ENCODE results near the gene PIGN. TPM values are rescaled to one million over a fixed set of nuclear protein-coding genes. Genes with fewer than 3 reads are reported as not detected.

PIGN gene
- total RNA-seq, 4 donors from 2014 or later: 34.2 to 84.9 (median 40.7) TPM

- intact Hi-C loops (cut with DNase I): no loop called here
- Histone ChIP-seq H3K4me1 (no peaks in the 10 kb centered on the region), H3K36me3 (peaks cover 3 to 6% of the 10 kb centered on the region in 2 donors), H3K27ac (no peak overlapping the region), H3K9me3 (no peaks in the 10 kb centered on the region), H3K27me3 (no peaks in the 10 kb centered on the region), H3K4me3 (replicated peaks in 1 of 3) (no peak overlapping the region)
- DNase-seq: no peak
- TF ChIP-seq POLR2A (IDR thresholded peaks at IDR 0.05): no peak
- TF ChIP-seq CTCF (IDR thresholded peaks at IDR 0.05): no peak
Measured at GRCh38 chr18:62089174-62089573, 97.7 kb downstream of the PIGN start.

GRCh38 chr18:62088156-62088555, 98.7 kb downstream of the PIGN start:
- Histone ChIP-seq H3K9me3 (no peaks in the 10 kb centered on the region), H3K27me3 (no peaks in the 10 kb centered on the region), H3K4me1 (no peaks in the 10 kb centered on the region), H3K4me3 (replicated peaks in 1 of 3) (no peak overlapping the region), H3K27ac (no peak overlapping the region), H3K36me3 (peaks cover 3 to 6% of the 10 kb centered on the region in 2 donors)
- DNase-seq: no peak
- 79 to 92% methylated on average over 2 of the region's 2 CpGs for WGBS, 2 donors
- intact Hi-C loops (cut with DNase I): no loop called here
- TF ChIP-seq POLR2A (IDR thresholded peaks at IDR 0.05) (no peak), CTCF (IDR thresholded peaks at IDR 0.05) (no peak)

- H3K9me3 ChIP-seq: no peaks in the 10 kb centered on the region
- intact Hi-C loops (cut with DNase I): no loop called here
- 93 to 95% methylated on average over 5 of the region's 5 CpGs for WGBS, 2 donors
- H3K4me3 ChIP-seq (replicated peaks in 1 of 3): no peak overlapping the region
- no peak for DNase-seq
- peaks cover 3 to 6% of the 10 kb centered on the region in 2 donors for H3K36me3 ChIP-seq
- no peak overlapping the region for H3K27ac ChIP-seq
- H3K4me1 ChIP-seq: no peaks in the 10 kb centered on the region
- H3K27me3 ChIP-seq: no peaks in the 10 kb centered on the region
- no peak for TF ChIP-seq CTCF (IDR thresholded peaks at IDR 0.05)
- no peak for TF ChIP-seq POLR2A (IDR thresholded peaks at IDR 0.05)
Measured at GRCh38 chr18:62085756-62086155, 101.1 kb downstream of the PIGN start.

GRCh38 chr18:62081761-62082294, 105.0 kb downstream of the PIGN start:
- no peaks in the 10 kb centered on the region for H3K9me3 ChIP-seq
- WGBS, 2 donors: 95 to 96% methylated on average over 1 of the region's 1 CpG
- no peak overlapping the region for H3K27ac ChIP-seq
- H3K27me3 ChIP-seq: no peaks in the 10 kb centered on the region
- intact Hi-C loops (cut with DNase I): no loop called here
- peaks cover 0 to 6% of the 10 kb centered on the region in 2 donors for H3K4me1 ChIP-seq
- H3K36me3 ChIP-seq: no peaks in the 10 kb centered on the region
- TF ChIP-seq POLR2A (IDR thresholded peaks at IDR 0.05) (no peak), CTCF (IDR thresholded peaks at IDR 0.05) (no peak)
- no peak for DNase-seq
- H3K4me3 ChIP-seq (replicated peaks in 1 of 3): no peak overlapping the region

- DNase-seq: no peak
- TF ChIP-seq CTCF (IDR thresholded peaks at IDR 0.05) (no peak), POLR2A (IDR thresholded peaks at IDR 0.05) (no peak)
- no peak overlapping the region for H3K4me3 ChIP-seq (replicated peaks in 1 of 3)
- intact Hi-C loops (cut with DNase I): no loop called here
- peaks cover 0 to 6% of the 10 kb centered on the region in 2 donors for H3K4me1 ChIP-seq
- no peak overlapping the region for H3K27ac ChIP-seq
- 92 to 100% methylated on average over 1 of the region's 1 CpG for WGBS, 2 donors
- no peaks in the 10 kb centered on the region for H3K36me3 ChIP-seq
- no peaks in the 10 kb centered on the region for H3K27me3 ChIP-seq
- no peaks in the 10 kb centered on the region for H3K9me3 ChIP-seq
Measured at GRCh38 chr18:62081248-62081647, 105.6 kb downstream of the PIGN start.
